Adrenal gland (tissue), 5 donors: Measurements from ENCODE around the gene CNOT2.

ENCODE experiments used
- CTCF ChIP-seq, 6 experiments: fragments of 450-650 bp in 4 of 6; fragments of 200-600 bp in 2 of 6; sonication (generic) in 1 of 6; IDR thresholded peaks; 1 replicate in 5 of 6; 2 replicates in 1 of 6; pipeline versions ENCODE4 v1.5.1 to v1.8.0; 2016 to 2021; ENCODE audit warnings: antibody characterized with exemption in 6 of 6, mild to moderate bottlenecking in 2 of 6, moderate library complexity in 1 of 6
- POLR2A ChIP-seq, 2 donors: fragments of 450-650 bp; IDR thresholded peaks; one replicate each; pipeline ENCODE4 v1.6.1; 2017; ENCODE audit warnings: antibody characterized with exemption in 2 of 2, mild to moderate bottlenecking in 2 of 2, moderate library complexity in 1 of 2
- donor health status: DM: no; HTN: no; CAD: no.

- TF ChIP-seq CTCF (IDR thresholded peaks at IDR 0.05) (no peak), POLR2A (IDR thresholded peaks at IDR 0.05) (no peak)
Observed at GRCh38 chr12:70383484-70383883, 140.3 kb downstream of the CNOT2 start.
